ENCODE measurements around the gene OPTN.
"Not testable (repeated sequence)": the region's sequence is repeated elsewhere in the genome, so short reads cannot be mapped to it uniquely, and the experiment has no call there.

Gene OPTN

GRCh38 chr10:13146379-13146778, 46.4 kb downstream of the OPTN start:
- H2AK5ac ChIP-seq (ENCODE audit: low read depth, low read length): no peak overlapping the region
- peaks cover 2 to 3% of the 10 kb centered on the region in 2 donors for H3K4me1 ChIP-seq (ENCODE audit: control insufficient read depth in 2 of 2, insufficient read depth in 1 of 2, low read depth in 1 of 2, low read length in 2 of 2)
- no peak overlapping the region for H3K9ac ChIP-seq (ENCODE audit: low read depth, low read length, poor library complexity)
- H3K27me3 ChIP-seq (ENCODE audit: control insufficient read depth in 3 of 3, insufficient read depth in 3 of 3, low read depth in 1 of 3, low read length in 3 of 3): no peaks in the 10 kb centered on the region
- no peak overlapping the region for H2BK5ac ChIP-seq (ENCODE audit: low read length)
- no peak overlapping the region for H2BK15ac ChIP-seq (ENCODE audit: low read length)
- H3K18ac ChIP-seq (ENCODE audit: low read length): no peak overlapping the region
- peak overlapping the region; percentile 55 for H3K23ac ChIP-seq (ENCODE audit: low read depth, low read length, poor library complexity)
- peaks cover 0 to 4% of the 10 kb centered on the region in 2 donors for H3K9me3 ChIP-seq (replicated peaks in 1 of 2; ENCODE audit: control insufficient read depth in 2 of 2, insufficient read depth in 1 of 2, low read depth in 1 of 2, low read length in 2 of 2)
- no peak overlapping the region for H3K14ac ChIP-seq (ENCODE audit: low read length)
- no peaks in the 10 kb centered on the region for H3K79me1 ChIP-seq (ENCODE audit: low read depth, low read length)
- no peak overlapping the region for H3K4me2 ChIP-seq (ENCODE audit: insufficient read depth, low read length, poor library complexity, severe bottlenecking)
- no peaks in the 10 kb centered on the region for H3K36me3 ChIP-seq (replicated peaks in 1 of 2; ENCODE audit: control insufficient read depth in 2 of 2, insufficient read depth in 2 of 2, low read length in 2 of 2)
- no peak overlapping the region for H2AFZ ChIP-seq (ENCODE audit: low read length)
- no peak overlapping the region for H4K8ac ChIP-seq (ENCODE audit: low read depth, low read length)
- no peak overlapping the region for H3K4ac ChIP-seq (ENCODE audit: low read length)
- no peak overlapping the region for H2BK120ac ChIP-seq (ENCODE audit: low read depth, low read length)
- no peak overlapping the region for H3K4me3 ChIP-seq (ENCODE audit: low read length in 2 of 2)
- no CpG with 5 or more reads among the region's 1 CpG for WGBS, 2 donors (ENCODE audit: extremely low coverage in 2 of 2, insufficient read length in 2 of 2, insufficient replicate concordance in 1 of 2)
- H3K27ac ChIP-seq (replicated peaks; ENCODE audit: low read length): no peak overlapping the region
- H4K91ac ChIP-seq (ENCODE audit: low read depth, low read length, poor library complexity): no peak overlapping the region
- no peak overlapping the region for H2BK12ac ChIP-seq (ENCODE audit: low read length)
- DNase-seq (ENCODE audit: low spot score): no peak

GRCh38 chr10:13147161-13147560, 47.2 kb downstream of the OPTN start:
- no peak overlapping the region for H2BK12ac ChIP-seq (ENCODE audit: low read length)
- no peak overlapping the region for H2BK15ac ChIP-seq (ENCODE audit: low read length)
- no peak overlapping the region for H3K4ac ChIP-seq (ENCODE audit: low read length)
- H3K27me3 ChIP-seq (ENCODE audit: control insufficient read depth in 3 of 3, insufficient read depth in 3 of 3, low read depth in 1 of 3, low read length in 3 of 3): no peaks in the 10 kb centered on the region
- no peak overlapping the region for H3K27ac ChIP-seq (replicated peaks; ENCODE audit: low read length)
- H2BK5ac ChIP-seq (ENCODE audit: low read length): no peak overlapping the region
- H3K4me3 ChIP-seq (ENCODE audit: low read length in 2 of 2): no peak overlapping the region
- no peak for DNase-seq (ENCODE audit: low spot score)
- no peak overlapping the region for H2BK120ac ChIP-seq (ENCODE audit: low read depth, low read length)
- H4K91ac ChIP-seq (ENCODE audit: low read depth, low read length, poor library complexity): no peak overlapping the region
- H3K14ac ChIP-seq (ENCODE audit: low read length): no peak overlapping the region
- no peak overlapping the region for H3K4me2 ChIP-seq (ENCODE audit: insufficient read depth, low read length, poor library complexity, severe bottlenecking)
- H2AK5ac ChIP-seq (ENCODE audit: low read depth, low read length): no peak overlapping the region
- no peaks in the 10 kb centered on the region for H3K36me3 ChIP-seq (replicated peaks in 1 of 2; ENCODE audit: control insufficient read depth in 2 of 2, insufficient read depth in 2 of 2, low read length in 2 of 2)
- no peak overlapping the region for H3K18ac ChIP-seq (ENCODE audit: low read length)
- no peak overlapping the region for H4K8ac ChIP-seq (ENCODE audit: low read depth, low read length)
- no peak overlapping the region for H3K23ac ChIP-seq (ENCODE audit: low read depth, low read length, poor library complexity)
- H2AFZ ChIP-seq (ENCODE audit: low read length): no peak overlapping the region
- H3K9me3 ChIP-seq (replicated peaks in 1 of 2; ENCODE audit: control insufficient read depth in 2 of 2, insufficient read depth in 1 of 2, low read depth in 1 of 2, low read length in 2 of 2): peaks cover 0 to 4% of the 10 kb centered on the region in 2 donors
- no peak overlapping the region for H3K9ac ChIP-seq (ENCODE audit: low read depth, low read length, poor library complexity)
- H3K4me1 ChIP-seq (ENCODE audit: control insufficient read depth in 2 of 2, insufficient read depth in 1 of 2, low read depth in 1 of 2, low read length in 2 of 2): no peaks in the 10 kb centered on the region
- no peaks in the 10 kb centered on the region for H3K79me1 ChIP-seq (ENCODE audit: low read depth, low read length)

GRCh38 chr10:13152296-13152695, 52.3 kb downstream of the OPTN start:
- Histone ChIP-seq H3K9ac (ENCODE audit: low read depth, low read length, poor library complexity) (no peak overlapping the region), H4K8ac (ENCODE audit: low read depth, low read length) (no peak overlapping the region), H3K4me3 (ENCODE audit: low read length in 2 of 2) (no peak overlapping the region), H3K4me2 (ENCODE audit: insufficient read depth, low read length, poor library complexity, severe bottlenecking) (no peak overlapping the region), H2AFZ (ENCODE audit: low read length) (no peak overlapping the region), H2BK15ac (ENCODE audit: low read length) (no peak overlapping the region), H3K79me1 (ENCODE audit: low read depth, low read length) (no peaks in the 10 kb centered on the region), H2BK5ac (ENCODE audit: low read length) (no peak overlapping the region), H3K27ac (replicated peaks; ENCODE audit: low read length) (no peak overlapping the region), H4K91ac (ENCODE audit: low read depth, low read length, poor library complexity) (no peak overlapping the region), H3K14ac (ENCODE audit: low read length) (no peak overlapping the region), H3K9me3 (replicated peaks in 1 of 2; ENCODE audit: control insufficient read depth in 2 of 2, insufficient read depth in 1 of 2, low read depth in 1 of 2, low read length in 2 of 2) (no peaks in the 10 kb centered on the region), H2BK120ac (ENCODE audit: low read depth, low read length) (no peak overlapping the region), H3K4me1 (ENCODE audit: control insufficient read depth in 2 of 2, insufficient read depth in 1 of 2, low read depth in 1 of 2, low read length in 2 of 2) (no peaks in the 10 kb centered on the region), H2AK5ac (ENCODE audit: low read depth, low read length) (no peak overlapping the region), H3K27me3 (ENCODE audit: control insufficient read depth in 3 of 3, insufficient read depth in 3 of 3, low read depth in 1 of 3, low read length in 3 of 3) (no peaks in the 10 kb centered on the region), H3K36me3 (replicated peaks in 1 of 2; ENCODE audit: control insufficient read depth in 2 of 2, insufficient read depth in 2 of 2, low read length in 2 of 2) (no peaks in the 10 kb centered on the region), H3K23ac (ENCODE audit: low read depth, low read length, poor library complexity) (no peak overlapping the region), H2BK12ac (ENCODE audit: low read length) (no peak overlapping the region), H3K18ac (ENCODE audit: low read length) (no peak overlapping the region), H3K4ac (ENCODE audit: low read length) (no peak overlapping the region)
- DNase-seq (ENCODE audit: low spot score): no peak
- no CpG with 5 or more reads among the region's 3 CpGs for WGBS, 2 donors (ENCODE audit: extremely low coverage in 2 of 2, insufficient read length in 2 of 2, insufficient replicate concordance in 1 of 2)

- H4K91ac ChIP-seq (ENCODE audit: low read depth, low read length, poor library complexity); H3K4me2 ChIP-seq (ENCODE audit: insufficient read depth, low read length, poor library complexity, severe bottlenecking); H3K4me1 ChIP-seq (ENCODE audit: control insufficient read depth in 2 of 2, insufficient read depth in 1 of 2, low read depth in 1 of 2, low read length in 2 of 2); H3K79me1 ChIP-seq (ENCODE audit: low read depth, low read length); H3K14ac ChIP-seq (ENCODE audit: low read length); H2BK15ac ChIP-seq (ENCODE audit: low read length); H2BK12ac ChIP-seq (ENCODE audit: low read length); H3K9me3 ChIP-seq (replicated peaks in 1 of 2; ENCODE audit: control insufficient read depth in 2 of 2, insufficient read depth in 1 of 2, low read depth in 1 of 2, low read length in 2 of 2); DNase-seq (ENCODE audit: low spot score); H3K27ac ChIP-seq (replicated peaks; ENCODE audit: low read length); H3K4ac ChIP-seq (ENCODE audit: low read length); H2AFZ ChIP-seq (ENCODE audit: low read length); H3K23ac ChIP-seq (ENCODE audit: low read depth, low read length, poor library complexity); H3K27me3 ChIP-seq (ENCODE audit: control insufficient read depth in 3 of 3, insufficient read depth in 3 of 3, low read depth in 1 of 3, low read length in 3 of 3); H2BK120ac ChIP-seq (ENCODE audit: low read depth, low read length); H3K9ac ChIP-seq (ENCODE audit: low read depth, low read length, poor library complexity); H3K4me3 ChIP-seq (ENCODE audit: low read length in 2 of 2); H4K8ac ChIP-seq (ENCODE audit: low read depth, low read length); H3K18ac ChIP-seq (ENCODE audit: low read length); H2AK5ac ChIP-seq (ENCODE audit: low read depth, low read length); H2BK5ac ChIP-seq (ENCODE audit: low read length); H3K36me3 ChIP-seq (replicated peaks in 1 of 2; ENCODE audit: control insufficient read depth in 2 of 2, insufficient read depth in 2 of 2, low read length in 2 of 2): not testable (repeated sequence)
- no CpG with 5 or more reads among the region's 4 CpGs for WGBS, 2 donors (ENCODE audit: extremely low coverage in 2 of 2, insufficient read length in 2 of 2, insufficient replicate concordance in 1 of 2)
These were observed 55.9 kb downstream of the OPTN start for GRCh38 chr10:13155860-13156259.
